HepG2 (cell line): ENCODE data around the gene XRCC3.

Source experiments
- EZH2 ChIP-seq: conservative IDR thresholded peaks from 2 replicates; pipeline ENCODE4 v1.6.1; 2012; ENCODE audit warnings: mild to moderate bottlenecking, low read depth, low read length, moderate library complexity
- FOXK1 ChIP-seq: sonication (generic); formaldehyde crosslinking; IDR thresholded peaks from 2 replicates; pipeline ENCODE4 v1.4.0; 2020; ENCODE audit warnings: low read depth, missing genetic modification reagents, borderline replicate concordance
- FOXP4 ChIP-seq: sonication (generic); formaldehyde crosslinking; IDR thresholded peaks from 2 replicates; pipeline ENCODE4 v1.4.0; 2020; ENCODE audit warnings: missing genetic modification reagents
- MAZ ChIP-seq, 2 experiments: sonication (generic) in 1 of 2; formaldehyde crosslinking in 1 of 2; IDR thresholded peaks; 2 replicates each; pipeline versions ENCODE4 v1.5.0 to v1.6.1; 2012 to 2020; ENCODE audit warnings: low read depth in 2 of 2, mild to moderate bottlenecking in 2 of 2, borderline replicate concordance in 1 of 2, improper control_type of control experiment in 1 of 2, low read length in 1 of 2, missing genetic modification reagents in 1 of 2, moderate library complexity in 1 of 2
- ONECUT2 ChIP-seq: sonication (generic); formaldehyde crosslinking; IDR thresholded peaks from 2 replicates; pipeline ENCODE4 v1.4.0; 2020; ENCODE audit warnings: missing genetic modification reagents
- PCBP1 ChIP-seq: fragments of 200-400 bp; formaldehyde crosslinking; IDR thresholded peaks from 2 replicates; pipeline ENCODE4 v1.6.1; 2017; ENCODE audit warnings: mild to moderate bottlenecking, low read depth, low read length, borderline replicate concordance
- POGZ ChIP-seq: sonication (generic); formaldehyde crosslinking; IDR thresholded peaks from 2 replicates; pipeline ENCODE4 v1.4.0; 2020; ENCODE audit warnings: mild to moderate bottlenecking, missing genetic modification reagents
- RXRA ChIP-seq: sonication (generic); formaldehyde crosslinking; IDR thresholded peaks from 2 replicates; pipeline ENCODE4 v1.5.1; 2020; ENCODE audit warnings: missing genetic modification reagents
- SP2 ChIP-seq: sonication (generic); formaldehyde crosslinking; IDR thresholded peaks from 2 replicates; pipeline ENCODE4 v1.5.1; 2020; ENCODE audit warnings: mild to moderate bottlenecking, missing genetic modification reagents
- USF2 ChIP-seq, 2 experiments: sonication (generic) in 1 of 2; formaldehyde crosslinking in 1 of 2; IDR thresholded peaks; 2 replicates each; pipeline versions ENCODE4 v1.5.1 to v1.6.1; 2011 to 2020; ENCODE audit warnings: borderline replicate concordance in 1 of 2, low read depth in 1 of 2, low read length in 1 of 2, mild to moderate bottlenecking in 1 of 2, missing genetic modification reagents in 1 of 2, moderate library complexity in 1 of 2
- ZNF691 ChIP-seq: sonication (generic); formaldehyde crosslinking; IDR thresholded peaks from 2 replicates; pipeline ENCODE4 v1.4.0; 2020; ENCODE audit warnings: missing genetic modification reagents, low read depth, mild to moderate bottlenecking, borderline replicate concordance
- TF ChIP-seq, protein P1 (sequence below): sonication (generic); formaldehyde crosslinking; IDR thresholded peaks from 2 replicates; pipeline ENCODE4 v1.5.0; 2020; ENCODE audit warnings: missing genetic modification reagents, mild to moderate bottlenecking, borderline replicate concordance
- TF ChIP-seq, protein P2 (sequence below): sonication (generic); formaldehyde crosslinking; IDR thresholded peaks from 2 replicates; pipeline ENCODE4 v1.5.0; 2020; ENCODE audit warnings: mild to moderate bottlenecking, missing genetic modification reagents, moderate library complexity

DNA sequence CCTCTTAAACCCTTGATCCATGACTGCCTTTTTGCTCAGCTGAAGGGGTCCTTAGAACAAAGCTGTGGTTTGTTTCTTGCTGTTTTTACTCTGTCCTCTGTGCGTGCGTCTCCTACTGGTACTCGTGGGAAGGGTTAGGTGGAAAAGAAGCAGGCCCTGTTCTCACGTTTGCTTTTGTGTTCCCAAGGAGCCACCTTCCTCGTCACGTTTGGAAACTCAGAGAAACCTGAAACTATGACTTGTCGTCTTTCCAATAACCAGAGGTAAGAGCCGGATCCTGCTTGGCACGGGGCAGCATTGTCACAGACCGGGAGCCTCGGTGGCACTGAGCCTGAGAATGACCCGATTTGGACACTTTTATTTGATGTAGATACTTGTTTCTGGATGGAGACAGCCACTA is 13.5 kb upstream of the XRCC3 start:
- TF ChIP-seq, protein P1, sequence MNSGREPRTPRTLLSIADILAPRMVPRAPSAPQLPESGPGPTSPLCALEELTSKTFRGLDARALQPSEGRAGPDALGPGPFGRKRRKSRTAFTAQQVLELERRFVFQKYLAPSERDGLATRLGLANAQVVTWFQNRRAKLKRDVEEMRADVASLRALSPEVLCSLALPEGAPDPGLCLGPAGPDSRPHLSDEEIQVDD (CRISPR knock-in tag) = no peak
- no peak for TF ChIP-seq FOXP4 (CRISPR knock-in tag)
- no peak for TF ChIP-seq USF2 (IDR thresholded peaks at IDR 0.05; ENCODE audit: low read depth, low read length)
- no peak for TF ChIP-seq USF2 (CRISPR knock-in tag; IDR thresholded peaks at IDR 0.05; ENCODE audit: borderline replicate concordance)
- TF ChIP-seq EZH2 = no peak
- no peak for TF ChIP-seq FOXK1 (CRISPR knock-in tag)
- no peak for TF ChIP-seq RXRA (CRISPR knock-in tag)
- TF ChIP-seq POGZ (CRISPR knock-in tag) = no peak
- no peak for TF ChIP-seq SP2 (CRISPR knock-in tag)
- no peak for TF ChIP-seq MAZ (IDR thresholded peaks at IDR 0.05; ENCODE audit: borderline replicate concordance, low read depth, low read length)
- TF ChIP-seq MAZ (CRISPR knock-in tag; IDR thresholded peaks at IDR 0.05; ENCODE audit: low read depth) = no peak
- TF ChIP-seq ZNF691 = no peak
- TF ChIP-seq, protein P2, sequence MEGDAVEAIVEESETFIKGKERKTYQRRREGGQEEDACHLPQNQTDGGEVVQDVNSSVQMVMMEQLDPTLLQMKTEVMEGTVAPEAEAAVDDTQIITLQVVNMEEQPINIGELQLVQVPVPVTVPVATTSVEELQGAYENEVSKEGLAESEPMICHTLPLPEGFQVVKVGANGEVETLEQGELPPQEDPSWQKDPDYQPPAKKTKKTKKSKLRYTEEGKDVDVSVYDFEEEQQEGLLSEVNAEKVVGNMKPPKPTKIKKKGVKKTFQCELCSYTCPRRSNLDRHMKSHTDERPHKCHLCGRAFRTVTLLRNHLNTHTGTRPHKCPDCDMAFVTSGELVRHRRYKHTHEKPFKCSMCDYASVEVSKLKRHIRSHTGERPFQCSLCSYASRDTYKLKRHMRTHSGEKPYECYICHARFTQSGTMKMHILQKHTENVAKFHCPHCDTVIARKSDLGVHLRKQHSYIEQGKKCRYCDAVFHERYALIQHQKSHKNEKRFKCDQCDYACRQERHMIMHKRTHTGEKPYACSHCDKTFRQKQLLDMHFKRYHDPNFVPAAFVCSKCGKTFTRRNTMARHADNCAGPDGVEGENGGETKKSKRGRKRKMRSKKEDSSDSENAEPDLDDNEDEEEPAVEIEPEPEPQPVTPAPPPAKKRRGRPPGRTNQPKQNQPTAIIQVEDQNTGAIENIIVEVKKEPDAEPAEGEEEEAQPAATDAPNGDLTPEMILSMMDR (CRISPR knock-in tag) = no peak
- no peak for TF ChIP-seq ONECUT2 (CRISPR knock-in tag)
- no peak for TF ChIP-seq PCBP1
